HG02970 (cell line): Measurements from ENCODE around the gene BCR.

Experiments used
- ATAC-seq: cut with Tn5 transposase; IDR thresholded peaks from one replicate; pipeline ENCODE4 v1.9.1; 2021; ENCODE audit warnings: mild to moderate bottlenecking, moderate library complexity, moderate number of reproducible peaks; ENCODE audit not compliant: unreplicated experiment, low FRiP score

Gene BCR

DNA sequence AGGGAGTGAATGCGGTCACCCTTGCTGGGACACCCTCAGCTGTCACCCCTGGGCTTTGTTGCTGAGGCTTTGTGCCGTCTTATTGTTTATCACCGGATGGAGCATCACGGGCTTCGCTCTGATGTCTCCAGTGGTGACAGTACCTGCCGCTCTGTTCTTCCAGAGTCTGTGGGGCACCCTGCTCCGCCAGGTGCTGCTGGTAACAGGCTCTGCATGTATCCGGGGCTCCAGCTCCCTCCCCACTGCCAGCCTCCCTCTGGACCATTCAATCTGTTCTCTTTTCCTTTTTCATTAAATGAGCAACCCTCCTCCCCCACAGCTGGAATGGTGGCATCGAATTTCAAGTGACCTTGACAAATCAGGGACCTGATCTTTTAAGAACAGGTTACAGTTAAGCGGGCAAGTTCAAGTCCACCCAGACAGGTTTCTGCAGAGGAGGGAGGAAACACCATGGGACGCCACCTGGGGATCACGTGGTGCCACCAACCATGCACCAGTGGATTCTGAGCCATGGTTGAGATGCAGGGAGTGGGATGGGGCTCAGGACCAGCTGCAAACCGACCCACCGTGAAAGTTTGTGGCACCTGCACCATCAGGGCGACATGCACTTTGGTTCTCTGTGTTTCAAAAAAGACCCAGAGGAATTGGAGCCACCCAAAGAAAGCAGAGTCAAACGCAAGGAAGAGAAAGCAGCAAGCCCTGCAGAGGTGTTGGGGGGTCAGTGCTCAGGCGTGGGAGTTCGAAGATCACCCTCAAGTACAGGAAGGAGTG lies 89.3 kb downstream of the BCR start:
- ATAC-seq: no peak

DNA sequence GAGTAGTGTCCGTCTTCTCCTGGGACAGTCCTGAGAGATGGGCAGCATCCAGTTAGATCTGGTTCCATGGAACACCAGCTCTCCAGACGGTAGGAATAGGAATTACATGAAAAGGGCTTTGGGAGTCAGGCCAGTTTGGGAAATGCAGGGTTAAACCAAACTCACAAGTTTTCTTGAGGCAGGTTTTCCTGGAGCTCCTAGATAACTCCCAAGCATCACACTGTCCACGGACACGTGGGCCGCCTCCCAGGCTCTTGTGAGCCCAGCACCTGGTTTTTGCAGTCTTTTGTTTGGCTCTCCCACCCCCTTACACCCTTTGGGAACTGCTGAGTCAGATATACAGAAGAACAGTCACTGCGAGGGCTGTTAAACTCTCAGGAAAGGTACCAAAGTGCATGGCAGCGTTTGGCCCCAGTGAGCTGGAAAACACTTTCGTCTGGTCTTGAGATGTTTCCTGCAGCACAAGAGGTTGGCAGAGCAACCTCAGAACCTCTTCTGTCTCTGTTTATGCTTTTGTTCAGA lies 90.0 kb downstream of the BCR start:
- ATAC-seq: no peak

DNA sequence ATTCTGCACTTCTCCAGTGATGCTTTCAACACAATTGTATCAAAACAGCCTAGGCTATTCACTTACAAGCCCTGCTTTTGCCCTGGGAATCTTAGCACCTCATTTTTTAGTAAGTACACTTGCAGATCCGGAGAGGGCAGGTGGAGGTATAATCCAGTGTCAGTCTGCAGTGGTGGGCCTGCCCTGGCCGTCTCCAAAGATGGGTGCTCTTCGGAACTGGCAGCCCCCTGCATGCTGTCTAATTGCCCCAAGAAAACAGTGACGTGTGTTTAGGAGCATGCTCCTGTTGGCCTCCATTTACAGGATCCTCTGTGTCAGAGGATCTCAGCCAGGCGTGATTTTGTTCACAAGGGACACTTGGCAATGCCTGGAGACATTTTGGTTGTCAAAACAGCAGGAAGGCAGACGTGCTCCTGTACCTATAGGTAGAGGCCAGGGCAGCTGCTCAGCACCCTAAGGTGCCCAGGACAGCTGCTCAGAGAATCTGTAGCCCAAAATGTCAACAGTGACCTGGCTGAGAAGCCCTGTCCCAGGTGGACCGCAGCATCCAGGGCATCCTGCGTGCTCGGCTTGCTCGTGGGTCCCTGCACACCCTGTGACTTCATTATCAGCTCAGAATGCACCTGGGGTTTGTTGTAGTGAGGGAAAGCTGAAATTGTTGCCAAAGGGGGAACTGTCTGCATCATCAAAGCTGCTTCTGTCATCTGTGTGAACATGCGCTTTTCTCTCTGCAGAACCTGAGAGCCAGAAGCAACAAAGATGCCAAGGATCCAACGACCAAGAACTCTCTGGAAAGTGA lies 90.7 kb downstream of the BCR start:
- no peak for ATAC-seq

DNA sequence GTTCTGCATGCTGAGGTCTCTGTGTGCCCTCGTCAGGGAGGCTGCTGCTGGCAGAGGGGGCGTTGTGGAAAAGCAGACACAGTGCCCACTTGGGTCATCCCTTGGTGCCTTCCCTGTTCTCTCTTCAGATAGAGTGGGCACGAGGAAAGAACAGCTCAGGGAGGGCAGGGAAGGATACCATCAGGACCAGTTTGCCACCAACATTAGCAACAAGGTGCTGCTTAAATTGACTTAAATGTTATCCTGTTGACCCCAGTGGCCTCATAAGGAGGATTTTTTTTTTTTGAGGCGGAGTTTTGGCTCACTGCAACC lies 91.2 kb downstream of the BCR start:
- ATAC-seq: no peak

DNA sequence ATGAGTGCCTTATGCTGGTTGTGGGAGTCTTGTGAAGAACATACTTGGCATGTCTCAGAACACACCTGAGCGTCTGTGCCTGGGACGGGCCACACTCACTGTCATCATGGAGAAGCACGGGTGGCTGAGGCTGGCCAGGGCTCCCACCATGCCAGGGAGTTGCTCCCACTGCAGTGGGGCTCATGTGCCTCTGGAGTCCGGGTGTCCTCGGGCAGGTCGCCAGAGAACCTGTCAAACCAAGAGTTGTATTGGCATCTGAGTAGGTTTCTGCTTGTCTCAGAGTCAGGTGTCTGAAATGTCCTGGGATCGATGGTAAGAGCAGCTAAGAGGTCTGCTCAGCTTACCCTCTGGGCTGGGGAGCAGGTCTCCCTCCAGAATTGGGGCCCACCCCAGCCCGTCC lies 92.1 kb downstream of the BCR start:
- ATAC-seq: no peak

DNA sequence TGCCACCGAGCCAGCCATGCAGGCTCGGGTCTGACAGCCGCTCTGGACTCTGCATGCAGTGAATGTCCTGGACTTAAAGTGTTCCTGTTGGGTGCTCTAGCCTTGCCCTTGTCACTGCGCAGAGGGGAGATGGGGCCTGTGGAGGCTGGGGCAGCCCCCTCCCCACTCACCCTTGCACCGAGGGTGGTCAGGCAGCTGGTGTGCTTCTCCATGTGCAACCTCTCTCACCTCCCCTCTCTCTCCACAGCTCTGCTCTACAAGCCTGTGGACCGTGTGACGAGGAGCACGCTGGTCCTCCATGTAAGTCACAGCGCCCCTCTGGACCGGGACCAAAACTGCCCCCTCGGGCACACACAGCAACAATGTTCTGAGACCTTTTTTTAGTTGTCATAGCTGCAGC lies 92.5 kb downstream of the BCR start:
- no peak for ATAC-seq

DNA sequence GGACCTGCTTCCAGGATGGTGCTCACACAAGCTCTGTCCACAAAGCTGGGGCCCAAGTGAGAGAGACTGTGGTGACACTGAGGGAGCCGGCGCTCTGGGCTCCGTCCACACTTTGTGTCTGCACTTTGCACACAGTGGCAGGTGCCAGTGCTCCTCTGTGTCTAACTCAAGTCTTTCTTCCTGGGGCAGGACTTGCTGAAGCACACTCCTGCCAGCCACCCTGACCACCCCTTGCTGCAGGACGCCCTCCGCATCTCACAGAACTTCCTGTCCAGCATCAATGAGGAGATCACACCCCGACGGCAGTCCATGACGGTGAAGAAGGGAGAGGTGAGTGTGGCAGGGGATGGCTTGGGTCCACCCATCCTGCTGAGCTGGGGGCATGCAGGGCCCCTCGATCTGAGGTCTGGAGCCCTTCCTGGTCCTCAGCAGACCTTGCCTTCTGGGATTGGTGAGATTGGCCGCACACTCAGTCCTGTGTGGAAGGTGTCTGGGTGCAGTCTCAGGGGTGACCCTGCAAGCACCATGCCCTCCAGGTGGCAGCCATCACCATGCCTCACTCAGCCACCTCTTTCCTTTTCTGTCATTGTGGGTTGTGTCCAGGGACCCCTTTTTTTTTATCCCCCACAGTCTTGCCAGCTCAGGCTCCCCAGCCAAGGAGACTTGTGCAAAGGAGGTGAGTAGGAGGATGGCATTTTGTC lies 93.3 kb downstream of the BCR start:
- no peak for ATAC-seq

DNA sequence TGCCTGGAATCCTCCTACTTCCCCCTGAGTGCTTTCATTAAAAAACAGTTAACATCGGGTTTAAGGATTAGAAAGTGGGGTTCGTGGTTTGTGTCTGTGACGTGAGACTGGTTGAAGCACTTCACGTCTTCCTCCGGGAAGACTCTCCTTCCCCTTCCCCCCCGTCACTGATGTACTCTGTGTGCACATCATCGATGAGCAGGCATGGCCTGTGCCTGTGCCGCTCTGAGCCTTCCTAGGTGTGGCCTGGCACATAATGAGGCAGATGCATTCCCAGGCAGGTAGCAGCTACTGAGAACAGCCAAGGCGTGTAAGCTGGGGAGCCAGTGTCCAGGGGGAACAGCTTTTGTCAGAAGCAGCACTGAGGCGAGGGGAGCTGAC lies 93.8 kb downstream of the BCR start:
- ATAC-seq: no peak

DNA sequence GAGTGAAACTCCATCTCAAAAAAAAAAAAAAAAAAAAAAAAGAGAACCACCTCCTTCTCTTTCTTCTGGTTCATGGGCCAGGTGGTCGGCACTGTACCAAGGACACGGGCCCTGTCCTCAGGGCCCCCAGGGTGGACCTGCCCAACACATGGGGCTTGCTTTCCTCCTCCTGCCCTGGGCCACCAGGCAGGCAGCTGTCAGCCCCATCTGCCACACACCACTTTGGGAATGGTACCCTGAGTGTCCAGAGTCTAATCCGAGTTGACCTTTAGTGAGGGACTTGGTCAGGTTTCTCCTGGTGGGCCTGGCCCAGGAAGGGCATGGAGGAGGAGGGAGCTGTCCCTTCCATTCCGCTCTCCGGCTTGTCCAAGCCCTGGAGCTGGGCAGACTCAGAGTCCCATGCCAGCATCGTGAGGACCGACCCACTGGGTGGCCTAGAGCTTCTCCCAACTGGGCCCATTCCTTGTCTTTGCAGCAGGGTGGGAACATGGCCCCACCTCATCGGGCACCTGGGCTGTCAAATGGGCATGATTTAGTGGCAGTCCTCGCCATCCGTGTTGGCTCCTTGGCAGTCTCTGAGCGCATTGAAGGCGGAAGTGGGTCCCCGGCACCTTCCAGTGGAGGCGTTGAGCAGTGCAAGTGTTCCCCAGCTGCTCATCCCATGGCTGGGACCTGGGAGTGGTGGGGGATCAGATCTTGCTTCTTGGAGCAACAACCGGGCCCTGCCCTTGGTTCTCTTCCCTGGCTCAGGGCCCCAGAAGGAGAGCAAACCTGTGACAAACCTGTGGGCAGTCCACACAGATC lies 94.8 kb downstream of the BCR start:
- ATAC-seq: no peak

DNA sequence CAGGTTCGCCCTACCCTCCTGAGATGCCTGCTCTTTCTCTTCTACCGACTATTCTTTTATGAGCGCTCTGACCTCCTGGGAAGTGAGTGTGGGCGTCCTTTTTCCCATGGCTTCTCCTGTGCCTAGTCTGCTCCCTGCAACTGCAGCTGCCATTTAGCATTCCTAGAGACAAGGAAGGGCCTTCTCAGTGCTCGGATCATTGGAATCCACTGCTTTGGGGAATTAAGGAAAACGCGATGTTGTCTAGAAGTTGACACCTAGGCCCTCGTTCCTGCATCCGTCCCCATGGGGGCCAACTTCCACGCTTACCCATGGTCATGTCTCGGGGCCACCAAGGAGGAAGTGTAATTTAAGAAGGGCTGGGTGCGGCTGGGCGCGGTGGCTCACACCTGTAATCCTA lies 95.4 kb downstream of the BCR start:
- ATAC-seq: no peak

DNA sequence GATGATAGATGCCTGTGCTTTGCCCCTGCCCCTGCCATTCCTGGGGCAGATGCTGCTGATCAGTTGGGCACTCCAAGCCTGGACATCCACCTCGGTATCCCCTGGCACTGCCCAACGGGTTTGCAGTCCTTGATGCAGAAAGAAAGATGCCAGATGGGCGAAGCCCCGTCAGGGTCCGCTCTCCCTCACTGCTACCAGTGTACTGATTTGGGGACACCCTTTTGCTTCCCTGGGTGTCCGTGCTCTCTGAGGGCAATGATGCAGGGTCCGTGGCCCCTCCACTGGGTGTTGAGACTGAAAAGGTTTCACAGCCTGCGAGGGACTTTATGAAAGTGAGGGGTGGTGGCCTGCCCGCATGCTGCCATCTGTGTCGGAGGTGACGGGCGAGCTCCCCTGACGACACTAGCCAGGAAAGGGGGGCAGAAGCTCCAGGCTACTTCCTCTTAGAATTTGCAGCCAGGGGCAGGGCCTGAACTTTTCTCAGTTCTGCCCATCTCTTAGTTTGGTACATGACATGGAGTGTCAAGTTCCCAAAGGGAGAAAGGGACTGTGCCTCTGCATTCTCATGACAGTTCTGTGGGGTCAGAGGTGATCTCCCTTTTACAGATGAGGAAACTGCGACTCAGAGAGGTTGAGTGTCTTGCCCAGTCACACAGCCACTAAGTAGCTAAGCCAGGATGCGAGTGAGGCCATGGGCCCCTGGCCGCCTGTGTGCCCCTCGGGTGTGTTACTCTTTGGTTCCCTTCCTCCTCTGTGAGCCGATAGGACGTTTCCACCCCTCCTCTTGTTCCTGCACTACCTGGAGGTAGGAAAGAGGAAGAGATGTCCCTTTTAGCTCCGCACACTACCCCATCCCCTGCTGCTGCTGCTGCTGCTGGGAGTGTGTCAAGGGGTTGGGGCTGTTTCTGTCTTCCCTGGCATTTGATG lies 96.6 kb downstream of the BCR start:
- ATAC-seq: no peak

DNA sequence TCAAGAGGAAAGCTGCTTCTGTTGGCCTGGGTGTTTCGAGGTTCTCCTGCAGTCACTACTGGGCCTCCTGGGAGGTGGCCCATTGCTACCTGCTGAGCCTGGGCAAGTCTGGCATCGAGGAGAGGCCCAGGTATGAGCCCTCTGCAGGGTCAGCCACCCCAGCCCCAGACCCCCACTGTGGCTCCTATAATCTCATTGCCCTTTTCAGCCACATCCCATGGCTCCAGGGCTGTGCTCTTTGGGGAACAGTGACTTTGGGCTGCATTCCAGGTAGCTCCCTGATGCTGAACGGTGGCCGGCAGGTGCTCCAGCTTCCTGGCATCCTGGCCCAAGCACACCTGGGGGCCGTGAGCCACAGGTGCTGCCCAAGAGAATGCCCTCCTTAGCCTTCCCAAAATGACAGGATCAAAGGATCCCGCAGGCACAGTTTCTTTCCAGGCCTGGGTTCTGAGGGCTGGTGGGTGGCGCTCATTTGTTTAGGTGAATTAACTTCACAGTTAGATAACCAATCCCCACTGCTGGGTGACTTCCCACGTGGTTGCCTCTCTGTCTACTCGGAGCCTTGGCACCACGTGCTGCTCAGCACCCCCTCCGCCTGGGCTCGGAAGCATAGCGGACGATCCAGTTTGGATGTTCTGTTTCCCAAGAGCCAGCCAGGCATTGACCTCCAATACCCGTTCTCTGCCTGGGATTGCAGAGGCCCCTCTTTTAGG lies 97.4 kb downstream of the BCR start:
- no peak for ATAC-seq

DNA sequence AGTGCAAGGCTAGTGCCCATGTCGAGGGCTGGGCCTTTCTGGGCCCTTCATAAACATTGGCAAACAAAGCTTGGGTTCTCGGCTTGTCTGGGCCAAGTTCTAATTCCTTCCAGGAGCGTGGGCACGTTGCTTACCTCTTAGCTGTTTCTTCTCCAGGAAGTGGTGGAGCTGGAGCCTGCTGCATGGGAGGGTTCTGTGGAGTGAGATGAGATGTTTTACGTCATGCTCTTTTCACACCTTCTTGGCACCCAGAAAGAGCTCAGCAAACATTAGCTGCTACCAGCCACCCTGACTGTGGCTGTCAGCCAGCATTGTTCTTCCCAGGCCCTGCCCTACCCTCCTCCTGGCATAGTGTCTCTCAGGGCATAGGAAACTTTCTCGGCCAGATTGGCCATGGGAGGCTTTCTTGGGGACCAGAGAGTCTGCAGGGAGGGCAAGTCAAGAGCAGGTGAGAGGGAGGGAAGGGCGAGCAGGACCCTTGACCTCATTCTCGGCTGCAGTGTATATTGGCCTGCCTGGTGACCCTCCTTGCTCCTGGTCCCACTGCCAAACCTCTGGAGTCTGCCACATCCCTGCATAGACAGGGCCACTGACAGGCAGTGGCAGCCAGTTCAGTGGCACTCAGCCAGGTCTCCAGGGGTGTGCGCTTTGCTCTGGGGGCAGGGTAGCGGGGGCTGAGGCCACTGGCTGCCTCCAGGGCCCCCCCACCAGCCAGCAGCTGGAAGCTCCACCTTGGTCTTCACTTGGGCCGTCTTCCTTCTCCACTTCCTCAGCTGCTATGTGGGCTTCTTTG lies 98.8 kb downstream of the BCR start:
- no peak for ATAC-seq

DNA sequence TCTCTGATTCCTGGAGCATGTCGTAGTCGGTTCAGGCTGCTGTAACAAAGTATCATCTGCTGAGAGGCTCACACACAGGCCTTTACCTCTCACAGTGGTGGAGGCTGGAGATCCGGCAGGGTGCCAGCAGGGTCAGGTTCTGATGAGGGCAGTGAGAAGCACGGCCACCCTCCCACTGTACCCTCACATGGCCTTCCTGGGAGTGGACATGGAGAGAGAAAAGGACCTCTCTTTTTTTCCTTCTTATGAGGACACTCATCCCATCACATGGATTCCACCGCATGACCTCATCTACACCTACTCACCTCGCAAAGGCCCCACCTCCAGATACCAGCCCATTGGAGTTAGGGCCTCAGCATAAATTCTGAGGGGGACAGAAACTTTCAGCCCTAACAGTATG lies 99.5 kb downstream of the BCR start:
- no peak for ATAC-seq

DNA sequence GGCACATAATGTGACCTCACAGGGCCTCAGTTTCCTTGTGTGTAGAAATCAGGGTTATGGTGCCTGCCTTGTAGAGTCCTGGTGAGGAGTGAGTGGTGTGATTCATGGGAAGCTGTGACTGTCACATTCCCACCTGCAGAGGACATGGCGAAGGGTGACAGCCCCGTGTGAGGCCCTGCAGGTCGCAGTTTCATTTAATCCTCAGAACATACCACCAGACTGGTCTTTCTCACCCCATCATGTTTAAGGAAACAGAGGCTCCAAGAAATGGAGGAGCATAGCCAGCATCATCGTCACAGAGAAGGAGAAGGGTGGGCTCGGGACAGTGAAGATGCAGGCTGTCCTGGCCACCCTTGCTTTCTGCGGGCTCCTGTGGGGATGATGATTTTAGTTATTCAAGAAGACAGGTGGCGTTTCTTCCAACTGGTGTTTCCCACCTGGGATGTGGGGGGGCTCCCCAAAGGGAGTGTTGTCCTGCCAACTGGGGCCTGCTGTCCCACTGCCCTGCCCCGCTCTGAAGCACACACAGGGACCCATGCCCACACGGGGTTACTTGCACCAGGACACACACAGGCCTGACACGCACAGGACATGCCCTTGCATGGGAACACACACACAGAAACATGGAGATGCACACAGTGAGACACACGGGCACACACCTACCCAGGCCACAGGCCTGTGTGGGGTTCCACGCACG lies 100.2 kb downstream of the BCR start:
- ATAC-seq: no peak

DNA sequence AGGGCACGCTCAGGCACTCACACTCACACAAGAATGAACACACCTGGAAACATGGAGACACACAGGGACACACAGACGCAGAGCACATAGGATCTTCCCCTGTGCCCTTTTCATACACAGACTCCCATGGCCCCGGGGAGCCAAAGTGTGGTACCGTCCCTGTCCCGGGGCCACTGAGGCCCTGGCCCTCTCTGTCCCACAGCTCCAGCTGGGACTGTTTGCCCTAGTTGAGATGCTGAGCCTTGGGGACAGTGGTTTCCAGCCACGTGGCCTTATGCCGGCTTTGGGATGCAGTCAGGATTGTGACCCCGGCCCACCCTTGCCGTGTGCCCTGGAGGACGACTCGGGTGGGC lies 100.7 kb downstream of the BCR start:
- no peak for ATAC-seq

DNA sequence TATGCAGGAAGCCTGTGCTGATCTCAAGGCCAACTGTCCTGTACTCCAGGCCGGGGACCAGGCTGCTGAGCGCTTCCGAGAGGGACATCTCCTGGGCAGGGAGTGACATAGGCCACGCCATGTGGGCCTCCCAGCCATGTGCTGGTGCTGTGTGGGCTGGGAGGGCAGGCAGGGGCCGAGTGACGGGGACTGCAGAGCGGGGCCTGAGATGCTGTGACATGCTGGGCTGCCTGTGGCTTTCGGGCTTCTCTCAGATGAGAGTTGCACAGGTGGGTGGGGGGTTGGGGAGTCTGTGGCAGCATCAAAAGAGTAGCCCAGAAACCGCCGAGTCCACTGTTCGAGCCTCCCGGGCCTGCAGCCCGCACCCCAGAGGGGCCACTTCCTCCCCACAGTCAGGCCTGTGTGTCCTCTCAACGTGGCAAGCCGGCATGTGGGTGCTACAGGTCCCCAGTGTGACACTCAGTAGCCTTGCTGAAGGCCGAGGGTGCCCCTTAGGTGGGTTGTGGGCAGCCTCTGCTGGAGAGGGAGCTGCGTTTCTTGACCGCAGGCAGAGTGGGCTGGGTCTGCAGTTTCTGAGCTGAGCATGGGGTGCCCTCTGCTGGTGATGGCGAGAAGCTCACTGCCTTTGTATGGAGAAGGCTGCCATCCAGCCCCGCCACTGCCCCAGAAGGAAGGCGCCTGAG lies 101.2 kb downstream of the BCR start:
- ATAC-seq: no peak
